ENCODE measurements around the gene SLC25A19.
"Not testable (repeated sequence)": the region's sequence is repeated elsewhere in the genome, so short reads cannot be mapped to it uniquely, and the experiment has no call there.

Gene SLC25A19

GRCh38 chr17:75262112-75262606, 27.1 kb downstream of the SLC25A19 start:
- TF ChIP-seq CTCF (IDR thresholded peaks at IDR 0.05; ENCODE audit: control insufficient read depth, insufficient read depth, low read depth, low read length, missing control alignments) = no peak
- H3K4me3 ChIP-seq (ENCODE audit: control insufficient read depth, low read depth, low read length) = peak overlapping the region; percentile 93
- no peak for DNase-seq (ENCODE audit: low read depth)

- TF ChIP-seq CTCF (IDR thresholded peaks at IDR 0.05; ENCODE audit: control insufficient read depth, insufficient read depth, low read depth, low read length, missing control alignments) = no peak
- DNase-seq (ENCODE audit: low read depth) = peak; percentile 61
- peak within 1 kb of the TSS; percentile 93 for H3K4me3 ChIP-seq (ENCODE audit: control insufficient read depth, low read depth, low read length)
These were observed 27.7 kb downstream of the SLC25A19 start, which contains the start of the genes GGA3 and MRPS7 for GRCh38 chr17:75261336-75262111. Gene GGA3 (minus strand): TSS chr17:75261606. CDS start chr17:75261587, 19 bp downstream. Gene MRPS7 (plus strand): TSS chr17:75261879. CDS start chr17:75261901, 22 bp downstream.

GRCh38 chr17:75260641-75261335, 28.4 kb downstream of the SLC25A19 start:
- H3K4me3 ChIP-seq (ENCODE audit: control insufficient read depth, low read depth, low read length) = peak overlapping the region; percentile 93
- DNase-seq (ENCODE audit: low read depth) = no peak
- TF ChIP-seq CTCF (IDR thresholded peaks at IDR 0.05; ENCODE audit: control insufficient read depth, insufficient read depth, low read depth, low read length, missing control alignments) = no peak

- H3K4me3 ChIP-seq (ENCODE audit: control insufficient read depth, low read depth, low read length); DNase-seq (ENCODE audit: low read depth): not testable (repeated sequence)
These were observed 32.0 kb downstream of the SLC25A19 start for GRCh38 chr17:75257228-75257627.

GRCh38 chr17:75255954-75256698, 33.1 kb downstream of the SLC25A19 start:
- not testable (repeated sequence) for DNase-seq (ENCODE audit: low read depth); H3K4me3 ChIP-seq (ENCODE audit: control insufficient read depth, low read depth, low read length)

- TF ChIP-seq CTCF (IDR thresholded peaks at IDR 0.05; ENCODE audit: control insufficient read depth, insufficient read depth, low read depth, low read length, missing control alignments) = no peak
- DNase-seq (ENCODE audit: low read depth) = no peak
- no peak overlapping the region for H3K4me3 ChIP-seq (ENCODE audit: control insufficient read depth, low read depth, low read length)
These were observed 37.0 kb downstream of the SLC25A19 start for GRCh38 chr17:75252039-75252816.

GRCh38 chr17:75250009-75250471, 39.2 kb downstream of the SLC25A19 start:
- H3K4me3 ChIP-seq (ENCODE audit: control insufficient read depth, low read depth, low read length) = peak overlapping the region; percentile 28
- TF ChIP-seq CTCF (IDR thresholded peaks at IDR 0.05; ENCODE audit: control insufficient read depth, insufficient read depth, low read depth, low read length, missing control alignments) = no peak
- no peak for DNase-seq (ENCODE audit: low read depth)
